GM21619 (cell line): Measurements from ENCODE around the gene ACOT8.
A peak's percentile ranks its signal among the peaks of the same experiment; 100 is the strongest.
"Not testable (repeated sequence)": the region's sequence is repeated elsewhere in the genome, so short reads cannot be mapped to it uniquely, and the experiment has no call there.

ENCODE experiments used
- ATAC-seq: cut with Tn5 transposase; IDR thresholded peaks from one replicate; pipeline ENCODE4 v1.9.1; 2021; ENCODE audit not compliant: unreplicated experiment

ACOT8 gene

DNA sequence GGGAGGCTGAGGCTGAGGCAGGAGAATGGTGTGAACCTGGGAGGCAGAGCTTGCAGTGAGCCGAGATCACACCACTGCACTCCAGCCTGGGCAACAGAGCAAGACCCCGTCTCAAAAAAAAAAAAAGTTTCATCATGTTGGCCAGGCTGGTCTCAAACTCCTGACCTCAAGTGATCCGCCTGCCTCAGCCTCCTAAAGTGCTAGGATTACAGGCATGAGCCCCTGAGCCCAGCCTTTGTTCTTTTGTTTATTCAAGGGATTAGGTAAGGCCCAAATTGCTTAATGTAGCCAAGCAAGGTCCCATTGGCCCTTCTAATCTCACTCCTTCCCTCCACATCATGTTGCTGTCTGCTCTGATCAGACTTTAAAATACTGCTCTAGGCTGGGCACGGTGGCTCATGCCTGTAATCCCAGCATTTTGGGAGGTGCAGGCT, 27.5 kb downstream of the ACOT8 start:
- ATAC-seq: not testable (repeated sequence)

DNA sequence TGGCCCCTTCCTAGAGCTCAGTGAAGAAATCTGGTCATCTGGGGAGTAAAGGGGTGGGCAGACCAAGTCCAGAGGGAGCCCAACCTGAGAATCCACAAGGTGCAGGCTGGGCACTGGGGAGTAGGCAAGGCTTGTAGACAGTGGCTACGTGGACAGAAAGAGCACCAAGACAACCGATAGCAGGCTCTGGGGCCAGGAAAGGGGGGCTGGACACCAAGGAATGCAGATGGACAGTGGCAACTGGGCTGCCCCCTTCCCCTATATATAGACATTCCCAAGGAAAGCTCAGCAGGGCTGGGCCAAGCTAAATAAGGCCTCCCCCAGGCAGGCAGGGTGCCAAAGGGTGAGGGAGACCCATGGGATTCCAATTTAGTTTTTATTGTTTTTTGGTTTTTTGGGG, 28.6 kb downstream of the ACOT8 start:
- ATAC-seq: no peak

DNA sequence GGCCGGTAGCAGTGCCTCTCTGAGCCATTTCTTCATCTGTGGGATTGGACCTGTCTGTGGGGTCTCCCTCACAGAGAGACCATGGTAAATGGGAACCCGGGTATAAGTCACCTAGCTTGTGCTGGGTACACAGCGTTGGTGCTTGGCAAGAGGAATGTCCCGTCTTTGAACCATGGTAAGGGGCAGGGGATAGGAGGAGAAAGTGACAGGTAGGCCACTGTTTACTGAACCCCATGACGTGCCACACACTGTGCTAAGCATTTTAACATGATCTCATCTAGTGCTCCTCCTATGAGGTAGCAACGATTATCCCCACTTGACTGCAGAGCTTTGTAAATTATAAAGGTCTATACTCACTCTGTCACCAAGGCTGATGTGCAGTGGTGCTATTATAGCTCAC, 29.5 kb downstream of the ACOT8 start:
- ATAC-seq: no peak

DNA sequence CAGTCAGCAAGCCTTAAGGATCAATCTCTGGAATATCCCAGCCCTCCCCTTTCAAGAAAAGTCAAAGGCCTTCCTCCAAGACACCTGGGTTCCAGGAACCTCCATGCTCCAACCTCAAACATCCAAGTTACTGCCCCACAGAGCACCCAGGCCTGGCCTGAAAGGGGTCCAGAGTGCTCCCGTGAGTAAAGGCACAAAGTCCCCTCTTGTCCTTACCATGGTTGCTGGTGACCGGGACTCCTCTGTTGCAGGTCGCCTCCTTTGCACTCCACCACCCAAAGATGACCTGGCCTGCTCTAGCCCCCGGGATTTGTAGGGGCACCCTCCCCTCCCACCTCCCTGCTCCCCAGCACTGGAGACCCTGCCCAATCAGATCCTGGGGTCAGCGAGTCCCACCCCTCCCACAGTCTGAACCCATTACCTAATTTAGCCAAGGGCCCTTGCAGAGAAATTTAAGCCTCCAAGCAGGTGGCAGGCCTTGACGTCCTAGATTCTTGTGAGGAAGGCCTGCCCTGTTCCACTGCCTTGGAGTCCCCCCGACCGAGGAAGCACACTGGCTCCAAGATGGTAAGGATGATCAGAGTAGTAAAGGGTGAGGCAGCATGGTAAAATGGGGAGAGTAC, 30.1 kb downstream of the ACOT8 start, which contains the start of gene TNNC2:
TSS of gene TNNC2 (minus strand) at position 283 of the 623 bp plus-strand sequence. CDS start at position 219, 64 bp downstream.
- no peak for ATAC-seq

DNA sequence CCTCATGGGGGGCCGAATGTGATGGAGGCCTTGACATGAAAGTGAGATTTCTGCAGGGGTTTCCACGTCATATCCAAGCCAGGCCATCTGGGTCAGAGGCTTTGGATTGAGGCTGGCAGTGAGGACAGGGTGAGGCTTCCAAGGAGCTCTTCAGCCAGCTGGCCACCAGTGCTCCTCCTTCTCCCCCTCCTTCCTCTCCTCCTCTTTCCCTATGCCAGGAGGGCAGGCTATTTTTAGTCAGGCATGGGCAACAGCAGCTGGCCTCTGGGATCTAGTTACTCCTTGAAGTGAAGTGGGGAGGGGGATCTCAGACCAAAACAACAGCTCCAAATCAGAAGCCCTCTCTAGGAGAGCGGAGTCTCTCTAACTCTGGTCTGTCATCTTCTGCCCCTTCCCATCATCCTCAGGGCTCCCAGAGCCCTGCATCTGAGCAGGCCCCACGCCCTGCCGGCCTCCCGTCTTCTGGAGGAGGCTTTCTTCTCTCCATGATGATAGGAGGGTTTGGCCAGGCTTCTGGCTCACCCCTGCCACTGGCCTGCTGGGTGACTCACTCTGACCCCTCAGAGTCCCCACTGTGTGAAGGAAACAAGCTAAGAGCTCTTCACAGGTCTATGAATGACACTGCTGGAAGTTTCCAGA, 30.7 kb downstream of the ACOT8 start:
- ATAC-seq: no peak

DNA sequence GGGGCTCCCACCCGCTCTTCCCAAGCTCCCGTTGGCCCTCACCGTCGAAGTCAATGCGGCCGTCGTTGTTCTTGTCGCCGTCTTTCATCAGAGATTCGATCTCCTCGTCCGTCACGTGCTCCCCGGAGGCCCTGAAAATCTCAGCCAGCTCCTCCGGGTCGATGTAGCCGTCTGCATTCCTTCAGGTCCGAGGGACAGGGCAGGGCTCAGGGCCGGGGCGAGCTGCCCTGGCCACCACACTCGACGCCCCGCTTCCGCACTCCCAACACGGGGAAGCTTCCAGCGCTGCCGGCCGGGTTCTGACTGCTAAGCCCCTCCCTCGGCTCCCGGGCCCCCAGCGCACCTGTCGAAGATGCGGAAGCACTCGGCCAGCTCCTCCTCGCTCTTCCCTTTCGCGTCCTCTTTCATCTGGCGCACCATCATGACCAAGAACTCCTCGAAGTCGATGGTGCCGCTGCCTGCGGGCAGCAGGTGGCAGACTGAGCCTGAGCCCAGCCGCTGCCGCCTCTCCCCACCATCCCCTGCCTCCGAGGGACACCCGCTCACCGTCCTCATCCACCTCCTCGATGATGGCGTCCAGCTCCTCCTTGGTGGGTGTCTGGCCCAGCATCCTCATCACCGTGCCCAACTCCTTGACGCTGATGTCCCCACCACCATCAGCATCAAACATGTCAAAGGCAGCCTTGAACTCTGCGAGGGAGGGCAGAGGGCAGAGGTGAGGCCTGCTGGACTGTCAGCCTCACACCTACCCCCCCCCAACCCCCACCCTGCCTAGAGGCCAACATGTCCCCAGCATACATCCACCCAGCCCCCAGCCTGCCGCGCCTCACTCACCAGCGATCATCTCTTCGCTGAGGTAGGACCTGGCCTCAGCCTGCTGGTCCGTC, 33.0 kb downstream of the ACOT8 start:
- ATAC-seq: no peak

DNA sequence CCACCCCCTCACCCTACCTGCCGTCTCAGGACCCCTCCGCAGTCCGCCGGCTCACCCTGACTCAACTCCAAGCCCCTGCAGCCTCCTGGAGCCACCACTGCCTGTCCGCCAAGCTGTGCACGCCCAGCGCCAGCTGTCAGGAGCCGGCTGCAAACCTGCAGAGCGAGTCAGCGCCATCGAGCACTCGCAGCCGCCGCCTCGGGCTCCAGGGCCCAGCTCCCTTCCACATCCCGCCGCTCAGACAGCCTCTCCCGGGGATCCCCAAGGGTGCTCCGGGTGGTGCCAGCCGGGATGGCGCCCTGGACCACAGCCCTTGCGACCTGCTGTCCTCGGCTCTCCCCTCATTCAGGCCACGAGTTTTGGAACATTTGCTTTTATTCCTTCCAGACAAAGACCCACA, 34.3 kb downstream of the ACOT8 start:
- ATAC-seq: no peak

DNA sequence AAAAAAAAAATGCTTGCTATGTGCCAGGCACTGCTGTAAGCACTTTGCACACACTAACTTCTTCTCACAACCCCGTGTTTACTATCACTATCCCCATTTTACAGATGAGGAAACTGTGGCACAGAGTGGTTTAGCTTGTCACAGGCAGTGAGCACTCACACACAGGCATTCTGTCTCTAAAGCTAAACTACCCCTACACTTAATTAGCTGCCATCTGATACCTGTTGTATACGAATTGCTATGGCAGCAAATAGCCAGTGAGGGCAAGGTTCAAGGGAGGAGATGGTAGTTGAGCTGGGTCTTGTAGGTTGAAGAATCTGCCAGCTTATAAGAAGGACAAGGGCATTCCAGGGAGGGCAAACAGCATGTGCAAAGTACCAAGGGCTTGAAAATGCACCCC, 35.2 kb downstream of the ACOT8 start:
- no peak for ATAC-seq

DNA sequence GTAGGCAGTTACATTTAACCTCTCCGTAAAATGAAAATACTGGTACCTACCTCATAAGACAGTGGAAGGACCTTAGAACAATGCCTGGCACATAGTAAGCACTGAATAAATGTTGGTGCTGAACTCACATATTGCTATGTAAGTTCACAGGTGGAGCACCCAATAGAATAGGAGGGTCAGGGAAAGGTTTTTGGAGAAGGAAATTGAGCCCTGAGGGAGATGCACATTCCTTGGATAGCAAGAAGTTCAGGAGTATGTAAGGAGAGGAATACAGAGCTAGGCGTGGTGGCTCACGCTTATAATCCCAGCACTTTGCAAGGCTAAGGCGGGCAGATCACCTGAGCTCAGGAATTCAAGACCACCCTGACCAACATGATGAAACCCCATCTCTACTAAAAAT, 37.7 kb downstream of the ACOT8 start:
- no peak for ATAC-seq

DNA sequence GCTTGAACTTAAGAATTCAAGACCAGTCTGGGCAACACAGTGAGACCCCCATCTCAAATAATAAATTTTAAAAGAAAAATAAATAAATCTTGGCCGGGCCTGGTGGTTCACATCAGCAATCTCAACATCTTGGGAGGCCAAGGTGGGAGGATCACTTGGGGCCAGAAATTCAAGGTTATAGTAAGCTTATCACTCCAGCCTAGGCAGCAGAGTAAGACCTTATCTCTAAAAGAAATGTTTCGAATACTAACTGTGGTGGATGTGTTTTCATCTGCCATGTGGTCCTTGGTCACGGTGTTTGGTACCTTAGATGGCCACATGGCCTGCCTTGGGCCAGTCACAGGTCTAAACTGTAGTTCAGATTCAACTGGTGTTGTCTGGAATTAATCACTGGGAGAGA, 39.0 kb downstream of the ACOT8 start:
- ATAC-seq: no peak

DNA sequence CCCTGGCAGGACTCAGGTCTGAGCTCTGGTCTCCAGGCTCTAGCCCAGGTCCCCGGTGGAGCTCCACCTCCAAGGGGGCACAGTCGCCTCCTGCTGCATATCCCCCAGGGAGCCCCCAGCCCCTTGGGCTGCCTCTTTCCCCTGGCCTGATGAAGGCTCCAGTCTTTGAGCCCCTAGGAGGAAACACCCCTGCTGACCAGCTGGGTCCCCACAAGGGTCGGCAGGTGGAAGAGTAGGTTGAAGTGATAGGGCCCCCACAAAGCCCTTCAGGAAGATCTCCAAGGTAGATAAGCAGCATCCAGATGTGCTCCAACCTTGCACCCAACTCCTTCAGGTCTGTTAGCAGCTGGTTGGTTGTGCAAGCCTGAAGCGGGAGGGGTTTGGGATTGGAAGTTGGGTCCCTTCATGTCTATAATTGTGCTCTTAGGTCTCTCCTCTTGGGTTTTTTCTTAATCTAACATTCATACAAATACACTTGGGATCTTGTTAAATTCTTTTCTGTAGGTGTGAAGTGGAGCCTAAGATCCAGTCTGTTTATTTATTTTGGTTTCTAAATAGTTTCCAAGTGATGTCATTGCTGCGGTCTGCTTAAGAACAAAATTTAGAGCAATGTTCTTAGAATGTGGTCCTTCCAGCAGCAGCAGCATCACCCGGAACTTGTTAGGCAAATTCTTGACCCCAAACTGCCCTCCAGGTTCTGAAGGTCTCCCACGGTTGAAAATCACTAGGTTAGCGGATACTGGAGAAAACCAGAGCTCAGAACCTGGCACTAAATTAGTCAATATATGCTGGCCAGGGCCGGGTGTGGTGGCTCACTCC, 39.6 kb downstream of the ACOT8 start:
- ATAC-seq: no peak

DNA sequence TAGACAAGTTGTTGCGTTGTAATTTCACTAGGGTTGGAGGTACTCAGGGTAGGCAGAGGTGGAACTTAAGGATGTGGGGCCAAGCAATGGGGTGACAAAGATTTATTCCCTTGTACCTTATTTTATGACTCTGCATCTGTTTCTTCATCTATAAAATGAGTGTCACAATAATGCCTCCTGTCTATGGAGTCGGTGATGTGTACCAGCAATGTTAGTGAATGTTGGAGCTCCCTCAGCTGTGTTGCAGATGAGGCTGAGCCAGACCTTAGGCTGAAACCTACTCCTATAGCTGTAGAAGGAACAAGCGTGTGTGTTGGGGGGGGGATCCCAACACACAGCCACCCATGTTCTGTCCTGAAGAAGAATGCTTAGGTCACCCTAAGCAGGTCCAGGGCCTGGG, 40.2 kb downstream of the ACOT8 start:
- ATAC-seq: no peak

DNA sequence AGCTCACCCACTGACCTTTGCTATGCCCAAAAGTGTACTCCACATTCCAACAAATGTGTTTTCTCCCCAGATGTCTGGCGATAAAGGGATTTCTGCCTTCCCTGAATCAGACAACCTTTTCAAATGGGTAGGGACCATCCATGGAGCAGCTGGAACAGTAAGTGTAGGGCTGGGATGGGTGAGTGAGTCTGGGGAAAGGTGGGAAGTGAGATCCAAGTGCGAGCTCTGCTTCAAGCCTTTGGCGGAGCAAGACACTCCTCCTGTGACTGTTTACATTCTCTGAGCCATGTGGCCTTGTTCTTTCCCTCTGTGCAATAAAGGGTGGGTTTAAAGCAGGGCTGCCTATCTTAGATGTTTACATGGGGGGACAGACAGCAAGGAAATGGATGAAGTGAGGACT, 42.9 kb downstream of the ACOT8 start:
- ATAC-seq: no peak

DNA sequence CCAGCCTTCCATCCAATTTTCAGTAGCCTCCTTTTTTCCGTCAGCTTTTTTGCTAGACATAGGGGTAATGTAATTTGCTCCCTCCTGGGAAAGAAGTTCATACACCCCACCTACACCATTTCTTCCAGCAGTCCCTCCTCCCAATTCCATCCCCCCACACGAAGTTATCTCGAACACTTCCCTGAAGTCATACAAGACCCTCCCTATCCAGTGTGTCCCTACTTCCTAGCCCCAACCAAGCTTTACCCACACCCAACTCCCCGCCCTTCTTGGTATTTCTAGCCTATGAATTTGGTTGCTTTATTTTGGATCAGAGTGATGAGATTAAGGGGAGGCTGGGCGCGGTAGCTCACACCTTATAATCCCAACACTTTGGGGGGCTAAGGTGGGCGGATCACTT, 43.7 kb downstream of the ACOT8 start:
- ATAC-seq: no peak

DNA sequence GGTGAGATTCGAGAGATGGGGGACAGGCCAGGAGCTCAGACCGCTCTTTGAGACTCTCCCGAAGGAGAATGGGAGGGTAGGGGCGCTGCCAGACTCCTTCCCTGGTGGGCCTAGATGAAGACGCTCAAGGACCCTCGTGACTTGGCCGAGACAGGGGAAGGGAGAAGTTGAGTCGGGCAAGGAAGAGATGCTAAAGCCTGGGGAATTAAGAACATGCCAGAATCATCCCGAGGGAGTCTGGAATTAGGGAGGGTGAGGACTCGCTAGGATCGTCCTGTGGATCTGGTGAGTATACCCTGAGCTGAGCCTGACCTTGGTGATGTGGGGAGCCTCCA, 44.2 kb downstream of the ACOT8 start:
- ATAC-seq: no peak

DNA sequence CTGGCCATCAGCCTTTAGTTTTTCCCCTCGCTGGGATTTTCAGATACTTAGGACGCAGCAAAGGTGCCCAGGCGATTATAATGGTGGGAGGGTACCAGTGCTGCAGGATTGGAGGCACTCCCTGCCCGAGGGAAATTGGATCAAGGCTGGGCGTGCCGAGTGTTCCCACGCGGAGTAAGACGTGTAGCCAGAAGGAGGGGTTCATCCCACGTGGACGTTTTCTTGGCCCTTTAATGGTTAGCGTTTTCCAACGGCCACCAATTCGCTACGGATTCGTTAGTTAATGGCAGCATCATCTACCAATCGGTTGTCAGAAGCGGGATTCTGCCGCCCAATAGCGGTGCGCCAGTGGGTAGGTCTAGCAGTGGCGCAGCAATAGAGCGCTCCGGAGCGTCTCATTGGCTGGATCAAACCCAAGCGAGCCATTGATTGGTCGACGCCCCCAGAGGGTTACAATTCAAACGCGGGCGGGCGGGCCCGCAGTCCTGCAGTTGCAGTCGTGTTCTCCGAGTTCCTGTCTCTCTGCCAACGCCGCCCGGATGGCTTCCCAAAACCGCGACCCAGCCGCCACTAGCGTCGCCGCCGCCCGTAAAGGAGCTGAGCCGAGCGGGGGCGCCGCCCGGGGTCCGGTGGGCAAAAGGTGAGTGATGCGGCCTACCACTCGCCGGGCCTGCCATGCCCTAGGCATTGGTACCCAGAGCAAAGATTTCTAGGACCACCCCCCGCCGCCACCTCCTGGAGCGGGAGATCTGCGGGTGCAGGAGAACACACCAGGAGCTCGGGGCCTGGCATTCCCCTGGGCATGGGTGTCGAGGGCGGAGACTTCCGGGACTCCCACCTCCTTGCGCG, 44.8 kb downstream of the ACOT8 start, which contains the start of gene UBE2C:
TSS of gene UBE2C (plus strand) at position 488 of the 849 bp plus-strand sequence. CDS start at position 540, 52 bp downstream.
- peak; percentile 99 for ATAC-seq

DNA sequence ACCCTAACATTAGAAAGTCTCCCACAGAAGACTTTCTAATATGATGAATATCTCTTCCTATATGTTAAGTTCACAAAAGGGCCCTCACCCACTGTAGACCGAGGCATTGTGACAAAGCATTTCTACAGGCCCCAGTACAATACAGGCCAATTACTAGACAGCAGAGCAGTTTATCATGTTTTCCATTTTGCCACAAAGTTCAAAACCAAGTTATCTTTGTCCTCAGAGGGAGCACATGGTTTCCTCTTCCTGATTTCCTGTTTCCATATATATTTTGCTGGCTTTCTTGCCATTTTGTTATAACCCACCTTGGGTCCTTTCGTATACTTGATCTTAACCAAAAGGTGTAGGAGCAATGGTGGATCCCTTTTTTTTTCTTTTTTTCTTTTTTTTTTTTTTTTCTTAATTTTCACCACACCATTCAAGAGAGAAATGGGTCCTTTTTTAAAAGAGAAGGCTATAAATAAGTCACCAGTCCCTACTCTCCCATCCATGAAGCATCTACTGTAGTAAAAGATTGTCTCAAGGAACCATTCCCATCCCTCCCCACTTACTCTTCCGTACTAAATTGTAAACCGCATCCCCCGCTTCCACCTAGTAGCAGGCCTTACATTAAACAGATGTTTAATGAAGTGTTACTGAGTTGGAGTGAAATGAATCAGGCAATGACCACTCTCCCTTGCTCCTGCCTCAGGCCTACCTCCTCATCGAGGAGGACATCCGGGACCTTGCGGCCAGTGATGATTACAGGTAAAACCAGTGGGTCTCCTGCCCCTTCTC, 46.8 kb downstream of the ACOT8 start:
- ATAC-seq: no peak

DNA sequence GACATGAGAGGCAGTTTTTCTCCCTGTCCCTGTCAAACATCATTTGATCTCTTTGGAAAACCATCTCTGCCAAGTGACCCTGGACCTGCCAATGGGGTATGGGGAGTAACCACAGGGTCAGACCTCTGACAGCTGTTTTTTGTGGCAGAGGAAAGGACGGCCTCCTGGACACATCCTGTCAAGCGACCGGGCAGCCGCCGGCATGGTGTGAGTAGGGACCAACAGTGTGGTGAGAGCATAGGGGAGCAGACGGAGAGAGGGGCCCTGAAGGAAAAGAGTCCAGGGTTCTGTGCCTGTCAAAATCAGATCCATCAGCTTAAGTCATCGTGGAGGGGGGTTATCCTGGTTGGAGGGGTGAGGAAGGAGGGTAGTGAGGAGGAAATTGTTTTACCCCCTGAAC, 55.3 kb downstream of the ACOT8 start:
- ATAC-seq: no peak

DNA sequence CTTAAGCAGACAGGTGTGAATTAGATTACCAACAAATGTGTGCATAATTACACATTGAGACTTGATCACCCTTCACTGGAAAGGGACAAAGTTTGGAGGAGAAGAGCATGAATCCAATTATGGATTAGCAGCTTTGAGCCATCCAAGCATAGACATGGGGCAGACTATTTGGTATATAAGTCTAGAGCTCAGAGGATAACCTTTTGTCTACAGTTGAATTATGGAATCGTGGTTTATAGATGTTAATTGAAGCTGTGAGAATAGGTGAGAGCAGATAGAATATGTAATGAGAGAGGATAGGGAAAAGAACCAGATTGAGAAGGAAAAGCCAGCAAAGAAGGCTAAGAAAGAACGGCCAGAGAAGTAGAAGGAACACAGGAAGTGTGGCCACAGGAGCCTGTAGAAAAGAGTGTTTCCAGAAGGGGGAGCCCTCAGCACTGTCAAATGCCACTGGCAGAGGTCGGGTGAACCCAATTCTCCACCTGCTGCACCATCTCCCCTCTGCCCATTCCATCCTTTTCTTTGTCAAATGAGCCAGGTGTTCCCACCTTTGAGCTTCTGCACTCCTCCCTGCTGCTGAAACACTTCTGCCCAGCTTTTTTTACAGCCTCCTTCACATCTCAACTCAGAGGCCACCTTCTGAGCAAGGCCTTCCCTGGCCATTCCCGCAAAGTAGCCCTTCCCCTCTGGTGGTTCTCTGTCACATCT, 58.1 kb downstream of the ACOT8 start:
- no peak for ATAC-seq
